HG03025 (cell line): ENCODE results near the gene MRPS16.

Experiments used
- ATAC-seq: cut with Tn5 transposase; IDR thresholded peaks from one replicate; pipeline ENCODE4 v1.9.1; 2021; ENCODE audit warnings: mild to moderate bottlenecking, moderate library complexity; ENCODE audit not compliant: unreplicated experiment, low FRiP score

MRPS16 gene

GRCh38 chr10:73205081-73205480, 47.4 kb downstream of the MRPS16 start:
- no peak for ATAC-seq
